Measurements from ENCODE around the gene DIO2. TPM values are rescaled to one million over a fixed set of nuclear protein-coding genes. Genes with fewer than 3 reads are reported as not detected.
A peak's percentile ranks its signal among the peaks of the same experiment; 100 is the strongest.

Gene DIO2
- total RNA-seq, 1 donor from 2014 or later, result 1.5 TPM

GRCh38 chr14:80213602-80214001 is 2.3 kb upstream of the DIO2 start:
- peak; percentile 23 for DNase-seq
- Mint-ChIP-seq H3K27ac (ENCODE audit: unreplicated experiment) (no peak overlapping the region), H3K27me3 (ENCODE audit: unreplicated experiment) (peaks cover 3% of the 10 kb centered on the region), H3K4me3 (ENCODE audit: unreplicated experiment) (no peak overlapping the region), H3K9me3 (ENCODE audit: unreplicated experiment) (peaks cover 1% of the 10 kb centered on the region), H3K4me1 (ENCODE audit: low read depth, unreplicated experiment) (peaks cover 7% of the 10 kb centered on the region), H3K36me3 (ENCODE audit: unreplicated experiment) (no peaks in the 10 kb centered on the region)
- TF ChIP-seq CTCF (IDR thresholded peaks at IDR 0.05; ENCODE audit: partially characterized antibody, unreplicated experiment), result peak; percentile 65

- Mint-ChIP-seq H3K9me3 (ENCODE audit: unreplicated experiment) (peaks cover 1% of the 10 kb centered on the region), H3K36me3 (ENCODE audit: unreplicated experiment) (no peaks in the 10 kb centered on the region), H3K27ac (ENCODE audit: unreplicated experiment) (no peak overlapping the region)
Measured at GRCh38 chr14:80212023-80212397, 706 bp upstream of the DIO2 start.

GRCh38 chr14:80208461-80208860 is 2.8 kb downstream of the DIO2 start:
- H3K36me3 Mint-ChIP-seq (ENCODE audit: unreplicated experiment), result no peaks in the 10 kb centered on the region
- peaks cover 3% of the 10 kb centered on the region for H3K4me1 Mint-ChIP-seq (ENCODE audit: low read depth, unreplicated experiment)
- no peak for TF ChIP-seq CTCF (IDR thresholded peaks at IDR 0.05; ENCODE audit: partially characterized antibody, unreplicated experiment)
- DNase-seq, result no peak
- H3K27ac Mint-ChIP-seq (ENCODE audit: unreplicated experiment), result no peak overlapping the region
- H3K9me3 Mint-ChIP-seq (ENCODE audit: unreplicated experiment), result peaks cover 1% of the 10 kb centered on the region
- no peak overlapping the region for H3K4me3 Mint-ChIP-seq (ENCODE audit: unreplicated experiment)
- H3K27me3 Mint-ChIP-seq (ENCODE audit: unreplicated experiment), result peaks cover 3% of the 10 kb centered on the region

More at GRCh38 chr14:80212023-80212397, 706 bp upstream of the DIO2 start:
- DNase-seq, result no peak
- peak overlapping the region; percentile 26 for H3K4me3 Mint-ChIP-seq (ENCODE audit: unreplicated experiment)
- H3K27me3 Mint-ChIP-seq (ENCODE audit: unreplicated experiment), result peaks cover 3% of the 10 kb centered on the region
- TF ChIP-seq CTCF (IDR thresholded peaks at IDR 0.05; ENCODE audit: partially characterized antibody, unreplicated experiment), result no peak
- H3K4me1 Mint-ChIP-seq (ENCODE audit: low read depth, unreplicated experiment), result peaks cover 7% of the 10 kb centered on the region

- no peaks in the 10 kb centered on the region for H3K36me3 Mint-ChIP-seq (ENCODE audit: unreplicated experiment)
- DNase-seq, result no peak
- no peak overlapping the region for H3K4me3 Mint-ChIP-seq (ENCODE audit: unreplicated experiment)
- H3K9me3 Mint-ChIP-seq (ENCODE audit: unreplicated experiment), result no peaks in the 10 kb centered on the region
- H3K27ac Mint-ChIP-seq (ENCODE audit: unreplicated experiment), result no peak overlapping the region
- H3K4me1 Mint-ChIP-seq (ENCODE audit: low read depth, unreplicated experiment), result no peaks in the 10 kb centered on the region
- TF ChIP-seq CTCF (IDR thresholded peaks at IDR 0.05; ENCODE audit: partially characterized antibody, unreplicated experiment), result no peak
- H3K27me3 Mint-ChIP-seq (ENCODE audit: unreplicated experiment), result no peaks in the 10 kb centered on the region
Measured at GRCh38 chr14:80206351-80207080, 4.8 kb downstream of the DIO2 start.

- Mint-ChIP-seq H3K36me3 (ENCODE audit: unreplicated experiment) (no peaks in the 10 kb centered on the region), H3K4me1 (ENCODE audit: low read depth, unreplicated experiment) (no peaks in the 10 kb centered on the region), H3K27me3 (ENCODE audit: unreplicated experiment) (peaks cover 2% of the 10 kb centered on the region), H3K4me3 (ENCODE audit: unreplicated experiment) (no peak overlapping the region), H3K9me3 (ENCODE audit: unreplicated experiment) (peaks cover 3% of the 10 kb centered on the region), H3K27ac (ENCODE audit: unreplicated experiment) (no peak overlapping the region)
- peak; percentile 62 for DNase-seq
- peak; percentile 61 for TF ChIP-seq CTCF (IDR thresholded peaks at IDR 0.05; ENCODE audit: partially characterized antibody, unreplicated experiment)
Measured at GRCh38 chr14:80202888-80203562, 8.3 kb downstream of the DIO2 start.
